ENCODE measurements around the gene PYROXD2.

The PYROXD2 gene

DNA sequence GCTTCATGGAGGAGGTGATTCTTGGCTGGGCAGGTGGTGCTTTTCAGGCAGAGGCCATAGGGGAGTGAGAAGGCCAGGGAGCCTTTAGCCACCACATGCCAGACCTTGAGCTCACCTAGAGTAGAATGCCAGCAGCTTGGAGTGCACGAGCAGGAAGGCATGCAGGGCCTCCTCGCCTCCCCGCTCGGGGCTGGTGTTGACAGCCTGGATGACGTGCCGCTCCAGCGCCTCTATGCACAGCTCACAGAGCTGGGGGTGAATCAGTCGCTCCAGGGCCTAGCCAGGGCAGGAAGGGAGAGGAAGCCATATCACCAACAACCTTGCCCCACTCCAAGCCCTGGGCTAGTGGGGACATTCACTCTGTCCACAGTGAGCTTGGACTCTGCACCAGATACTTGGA lies 16.0 kb upstream of the PYROXD2 start:
- TF ChIP-seq, protein P1, sequence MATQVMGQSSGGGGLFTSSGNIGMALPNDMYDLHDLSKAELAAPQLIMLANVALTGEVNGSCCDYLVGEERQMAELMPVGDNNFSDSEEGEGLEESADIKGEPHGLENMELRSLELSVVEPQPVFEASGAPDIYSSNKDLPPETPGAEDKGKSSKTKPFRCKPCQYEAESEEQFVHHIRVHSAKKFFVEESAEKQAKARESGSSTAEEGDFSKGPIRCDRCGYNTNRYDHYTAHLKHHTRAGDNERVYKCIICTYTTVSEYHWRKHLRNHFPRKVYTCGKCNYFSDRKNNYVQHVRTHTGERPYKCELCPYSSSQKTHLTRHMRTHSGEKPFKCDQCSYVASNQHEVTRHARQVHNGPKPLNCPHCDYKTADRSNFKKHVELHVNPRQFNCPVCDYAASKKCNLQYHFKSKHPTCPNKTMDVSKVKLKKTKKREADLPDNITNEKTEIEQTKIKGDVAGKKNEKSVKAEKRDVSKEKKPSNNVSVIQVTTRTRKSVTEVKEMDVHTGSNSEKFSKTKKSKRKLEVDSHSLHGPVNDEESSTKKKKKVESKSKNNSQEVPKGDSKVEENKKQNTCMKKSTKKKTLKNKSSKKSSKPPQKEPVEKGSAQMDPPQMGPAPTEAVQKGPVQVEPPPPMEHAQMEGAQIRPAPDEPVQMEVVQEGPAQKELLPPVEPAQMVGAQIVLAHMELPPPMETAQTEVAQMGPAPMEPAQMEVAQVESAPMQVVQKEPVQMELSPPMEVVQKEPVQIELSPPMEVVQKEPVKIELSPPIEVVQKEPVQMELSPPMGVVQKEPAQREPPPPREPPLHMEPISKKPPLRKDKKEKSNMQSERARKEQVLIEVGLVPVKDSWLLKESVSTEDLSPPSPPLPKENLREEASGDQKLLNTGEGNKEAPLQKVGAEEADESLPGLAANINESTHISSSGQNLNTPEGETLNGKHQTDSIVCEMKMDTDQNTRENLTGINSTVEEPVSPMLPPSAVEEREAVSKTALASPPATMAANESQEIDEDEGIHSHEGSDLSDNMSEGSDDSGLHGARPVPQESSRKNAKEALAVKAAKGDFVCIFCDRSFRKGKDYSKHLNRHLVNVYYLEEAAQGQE (IDR thresholded peaks at IDR 0.05; ENCODE audit: low read depth): no peak
- TF ChIP-seq RAD21 (IDR thresholded peaks at IDR 0.05; ENCODE audit: low read depth) (no peak), CREB1 (IDR thresholded peaks at IDR 0.05; ENCODE audit: low read depth) (no peak), ZBTB7A (IDR thresholded peaks at IDR 0.05; ENCODE audit: low read depth) (no peak), TAF1 (IDR thresholded peaks at IDR 0.05; ENCODE audit: low read depth) (no peak), TCF12 (IDR thresholded peaks at IDR 0.05; ENCODE audit: low read depth) (no peak), CEBPB (IDR thresholded peaks at IDR 0.05) (no peak), YY1 (IDR thresholded peaks at IDR 0.05; ENCODE audit: low read depth) (no peak), EP300 (IDR thresholded peaks at IDR 0.05; ENCODE audit: borderline replicate concordance) (no peak), FOXM1 (IDR thresholded peaks at IDR 0.05; ENCODE audit: borderline replicate concordance, low read depth) (no peak), TEAD4 (IDR thresholded peaks at IDR 0.05) (no peak), EGR1 (IDR thresholded peaks at IDR 0.05) (no peak)
- TF ChIP-seq, protein P2, sequence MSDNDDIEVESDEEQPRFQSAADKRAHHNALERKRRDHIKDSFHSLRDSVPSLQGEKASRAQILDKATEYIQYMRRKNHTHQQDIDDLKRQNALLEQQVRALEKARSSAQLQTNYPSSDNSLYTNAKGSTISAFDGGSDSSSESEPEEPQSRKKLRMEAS (IDR thresholded peaks at IDR 0.05): no peak
- TF ChIP-seq, protein P3, sequence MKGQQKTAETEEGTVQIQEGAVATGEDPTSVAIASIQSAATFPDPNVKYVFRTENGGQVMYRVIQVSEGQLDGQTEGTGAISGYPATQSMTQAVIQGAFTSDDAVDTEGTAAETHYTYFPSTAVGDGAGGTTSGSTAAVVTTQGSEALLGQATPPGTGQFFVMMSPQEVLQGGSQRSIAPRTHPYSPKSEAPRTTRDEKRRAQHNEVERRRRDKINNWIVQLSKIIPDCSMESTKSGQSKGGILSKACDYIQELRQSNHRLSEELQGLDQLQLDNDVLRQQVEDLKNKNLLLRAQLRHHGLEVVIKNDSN (IDR thresholded peaks at IDR 0.05): no peak

- TF ChIP-seq TAF1 (IDR thresholded peaks at IDR 0.05; ENCODE audit: low read depth) (no peak), YY1 (IDR thresholded peaks at IDR 0.05; ENCODE audit: low read depth) (no peak), CREB1 (IDR thresholded peaks at IDR 0.05; ENCODE audit: low read depth) (no peak), EGR1 (IDR thresholded peaks at IDR 0.05) (no peak), FOXM1 (IDR thresholded peaks at IDR 0.05; ENCODE audit: borderline replicate concordance, low read depth) (no peak), EP300 (IDR thresholded peaks at IDR 0.05; ENCODE audit: borderline replicate concordance) (no peak), ZBTB7A (IDR thresholded peaks at IDR 0.05; ENCODE audit: low read depth) (no peak), NFIC (IDR thresholded peaks at IDR 0.05) (no peak), RAD21 (IDR thresholded peaks at IDR 0.05; ENCODE audit: low read depth) (no peak)
- TF ChIP-seq, protein P3 (IDR thresholded peaks at IDR 0.05): no peak
- TF ChIP-seq, protein P1 (IDR thresholded peaks at IDR 0.05; ENCODE audit: low read depth): no peak
These were observed 15.4 kb upstream of the PYROXD2 start for GRCh38 chr10:98430427-98430826.

- TF ChIP-seq TAF1 (IDR thresholded peaks at IDR 0.05; ENCODE audit: low read depth) (no peak), CREB1 (IDR thresholded peaks at IDR 0.05; ENCODE audit: low read depth) (no peak), ZBTB7A (IDR thresholded peaks at IDR 0.05; ENCODE audit: low read depth) (no peak), EP300 (IDR thresholded peaks at IDR 0.05; ENCODE audit: borderline replicate concordance) (no peak), NFIC (IDR thresholded peaks at IDR 0.05) (no peak), CEBPB (IDR thresholded peaks at IDR 0.05) (no peak), TCF12 (IDR thresholded peaks at IDR 0.05; ENCODE audit: low read depth) (no peak), EGR1 (IDR thresholded peaks at IDR 0.05) (no peak), TEAD4 (IDR thresholded peaks at IDR 0.05) (no peak), RAD21 (IDR thresholded peaks at IDR 0.05; ENCODE audit: low read depth) (no peak), FOXM1 (IDR thresholded peaks at IDR 0.05; ENCODE audit: borderline replicate concordance, low read depth) (no peak)
- TF ChIP-seq, protein P1 (IDR thresholded peaks at IDR 0.05; ENCODE audit: low read depth): no peak
- TF ChIP-seq, protein P2 (IDR thresholded peaks at IDR 0.05): no peak
- TF ChIP-seq, protein P3 (IDR thresholded peaks at IDR 0.05): no peak
These were observed 14.5 kb upstream of the PYROXD2 start for GRCh38 chr10:98429320-98430072.
